Natural killer cell (primary cell): Measurements from ENCODE around the gene NOS1. TPM values are rescaled to one million over a fixed set of nuclear protein-coding genes. Genes with fewer than 3 reads are reported as not detected.

ENCODE experiments used
- ATAC-seq, 3 donors: fragments of 150-1000 bp in 2 of 3; fragments of 200-7000 bp in 1 of 3; cut with Tn5 transposase; 1 replicate in 1 of 3; 2 replicates in 2 of 3; pipeline ENCODE4 v1.10.0; 2021; ENCODE audit warnings: mild to moderate bottlenecking in 2 of 3, moderate library complexity in 2 of 3
- DNase-seq, 2 donors: peaks; one replicate each; pipeline versions ENCODE4 v3.0.0 to v3.0.0-alpha.2; 2013 to 2021; ENCODE audit warnings: mixed read lengths in 1 of 2
- H3K27ac ChIP-seq: one replicate; pipeline ENCODE4 v1.5.1; 2013; ENCODE audit warnings: mild to moderate bottlenecking, low read length
- H3K27me3 ChIP-seq: one replicate; pipeline ENCODE4 v1.6.1; 2013; ENCODE audit warnings: low read length; ENCODE audit not compliant: control insufficient read depth, insufficient read depth
- H3K36me3 ChIP-seq: one replicate; pipeline ENCODE4 v1.6.1; 2013; ENCODE audit warnings: low read length; ENCODE audit not compliant: control insufficient read depth, insufficient read depth
- H3K4me1 ChIP-seq: one replicate; pipeline ENCODE4 v1.6.1; 2013; ENCODE audit warnings: low read length; ENCODE audit not compliant: control insufficient read depth, insufficient read depth
- H3K4me3 ChIP-seq: one replicate; pipeline ENCODE4 v1.5.1; 2013; ENCODE audit warnings: low read length
- H3K9me3 ChIP-seq: one replicate; pipeline ENCODE4 v1.6.1; 2013; ENCODE audit warnings: low read length; ENCODE audit not compliant: control insufficient read depth, insufficient read depth
- H3K27ac Mint-ChIP-seq, 2 donors: one replicate each; pipeline ENCODE4 v1.8.0; 2022; ENCODE audit warnings: mild to moderate bottlenecking in 2 of 2, mixed read lengths in 2 of 2, moderate library complexity in 1 of 2
- H3K27me3 Mint-ChIP-seq, 2 donors: one replicate each; pipeline ENCODE4 v1.8.0; 2022; ENCODE audit warnings: low read depth in 2 of 2, mixed read lengths in 2 of 2
- H3K36me3 Mint-ChIP-seq: one replicate; pipeline ENCODE4 v1.8.0; 2022; ENCODE audit warnings: mixed read lengths
- H3K4me1 Mint-ChIP-seq, 2 donors: one replicate each; pipeline ENCODE4 v1.8.0; 2022; ENCODE audit warnings: mixed read lengths in 2 of 2
- H3K4me3 Mint-ChIP-seq: one replicate; pipeline ENCODE4 v1.8.0; 2022; ENCODE audit warnings: mild to moderate bottlenecking, moderate library complexity, mixed read lengths
- H3K9me3 Mint-ChIP-seq, 2 donors: one replicate each; pipeline ENCODE4 v1.8.0; 2022; ENCODE audit warnings: mixed read lengths in 2 of 2
- WGBS: methylation state at CpG from one replicate; pipeline ENCODE4 v1.1.7; 2013; ENCODE audit warnings: missing lambda C conversion rate; ENCODE audit not compliant: insufficient coverage; 5-methylcytosine and 5-hydroxymethylcytosine counted together
- intact Hi-C: fragments of 100-400 bp; cut with micrococcal nuclease; formaldehyde crosslinking; loops from one replicate; pipeline ENCODE4 v1.14.2; 2022
- total RNA-seq, 4 donors: library from RNA; stranded (reverse); fragments of 120-200 nt in 1 of 4; gene quantifications; one replicate each; pipeline versions ENCODE4 v1.2.3 to v1.2.4, GENCODE V29; 2013 to 2022
- TF ChIP-seq, protein P1 (sequence below): fragments of 200-600 bp; IDR thresholded peaks from one replicate; pipeline ENCODE4 v1.8.0; 2022; ENCODE audit warnings: antibody characterized with exemption

NOS1 gene
- total RNA-seq, 3 donors from 2014 or later (not counting 1 experiment from before 2014, with no cell fraction given), result not detected

DNA sequence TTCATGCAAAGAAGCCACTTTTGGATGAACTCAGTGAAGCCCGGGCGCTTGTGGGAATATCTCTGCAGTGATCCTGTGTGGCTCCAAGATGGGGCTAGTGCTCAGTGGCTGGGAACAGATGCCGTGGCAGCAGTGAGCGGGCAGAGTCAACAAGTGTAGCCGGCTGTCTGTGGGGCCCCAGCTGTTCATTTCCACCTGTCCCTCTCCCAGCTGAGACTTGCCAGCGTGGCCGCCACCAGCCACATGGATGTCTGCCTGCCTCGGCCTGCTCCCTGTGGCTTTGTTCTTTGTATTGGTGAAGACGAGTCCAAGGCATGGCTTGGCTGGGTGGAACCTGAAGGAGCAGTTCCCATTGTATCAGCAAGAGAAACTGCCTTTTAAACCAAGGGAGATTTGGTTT, 77.3 kb downstream of the NOS1 start:
- Mint-ChIP-seq H3K27ac (no peak overlapping the region), H3K9me3 (no peaks in the 10 kb centered on the region), H3K27me3 (peaks cover 0 to 14% of the 10 kb centered on the region in 2 donors), H3K36me3 (no peaks in the 10 kb centered on the region), H3K4me3 (no peak overlapping the region), H3K4me1 (no peaks in the 10 kb centered on the region)
- no peaks in the 10 kb centered on the region for H3K27me3 ChIP-seq
- H3K9me3 ChIP-seq, result no peaks in the 10 kb centered on the region
- H3K4me1 ChIP-seq, result no peaks in the 10 kb centered on the region
- ATAC-seq, result no peak
- H3K36me3 ChIP-seq, result no peaks in the 10 kb centered on the region
- H3K4me3 ChIP-seq, result no peak overlapping the region
- H3K27ac ChIP-seq, result no peak overlapping the region
- 89% methylated on average over 9 of the region's 9 CpGs for WGBS
- no peak for DNase-seq
- intact Hi-C loops, result no loop called here
- TF ChIP-seq, protein P1, sequence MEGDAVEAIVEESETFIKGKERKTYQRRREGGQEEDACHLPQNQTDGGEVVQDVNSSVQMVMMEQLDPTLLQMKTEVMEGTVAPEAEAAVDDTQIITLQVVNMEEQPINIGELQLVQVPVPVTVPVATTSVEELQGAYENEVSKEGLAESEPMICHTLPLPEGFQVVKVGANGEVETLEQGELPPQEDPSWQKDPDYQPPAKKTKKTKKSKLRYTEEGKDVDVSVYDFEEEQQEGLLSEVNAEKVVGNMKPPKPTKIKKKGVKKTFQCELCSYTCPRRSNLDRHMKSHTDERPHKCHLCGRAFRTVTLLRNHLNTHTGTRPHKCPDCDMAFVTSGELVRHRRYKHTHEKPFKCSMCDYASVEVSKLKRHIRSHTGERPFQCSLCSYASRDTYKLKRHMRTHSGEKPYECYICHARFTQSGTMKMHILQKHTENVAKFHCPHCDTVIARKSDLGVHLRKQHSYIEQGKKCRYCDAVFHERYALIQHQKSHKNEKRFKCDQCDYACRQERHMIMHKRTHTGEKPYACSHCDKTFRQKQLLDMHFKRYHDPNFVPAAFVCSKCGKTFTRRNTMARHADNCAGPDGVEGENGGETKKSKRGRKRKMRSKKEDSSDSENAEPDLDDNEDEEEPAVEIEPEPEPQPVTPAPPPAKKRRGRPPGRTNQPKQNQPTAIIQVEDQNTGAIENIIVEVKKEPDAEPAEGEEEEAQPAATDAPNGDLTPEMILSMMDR, result no peak

GRCh38 chr12:117282490-117282889, 78.9 kb downstream of the NOS1 start:
- Mint-ChIP-seq H3K9me3 (no peaks in the 10 kb centered on the region), H3K36me3 (no peaks in the 10 kb centered on the region), H3K27ac (no peak overlapping the region), H3K4me1 (no peaks in the 10 kb centered on the region), H3K4me3 (no peak overlapping the region), H3K27me3 (peaks cover 0 to 15% of the 10 kb centered on the region in 2 donors)
- H3K27me3 ChIP-seq, result no peaks in the 10 kb centered on the region
- intact Hi-C loops, result no loop called here
- no peaks in the 10 kb centered on the region for H3K36me3 ChIP-seq
- 91% methylated on average over 4 of the region's 5 CpGs for WGBS
- no peak overlapping the region for H3K4me3 ChIP-seq
- no peak overlapping the region for H3K27ac ChIP-seq
- TF ChIP-seq, protein P1, result no peak
- H3K4me1 ChIP-seq, result no peaks in the 10 kb centered on the region
- DNase-seq, result no peak
- no peak for ATAC-seq
- H3K9me3 ChIP-seq, result no peaks in the 10 kb centered on the region

DNA sequence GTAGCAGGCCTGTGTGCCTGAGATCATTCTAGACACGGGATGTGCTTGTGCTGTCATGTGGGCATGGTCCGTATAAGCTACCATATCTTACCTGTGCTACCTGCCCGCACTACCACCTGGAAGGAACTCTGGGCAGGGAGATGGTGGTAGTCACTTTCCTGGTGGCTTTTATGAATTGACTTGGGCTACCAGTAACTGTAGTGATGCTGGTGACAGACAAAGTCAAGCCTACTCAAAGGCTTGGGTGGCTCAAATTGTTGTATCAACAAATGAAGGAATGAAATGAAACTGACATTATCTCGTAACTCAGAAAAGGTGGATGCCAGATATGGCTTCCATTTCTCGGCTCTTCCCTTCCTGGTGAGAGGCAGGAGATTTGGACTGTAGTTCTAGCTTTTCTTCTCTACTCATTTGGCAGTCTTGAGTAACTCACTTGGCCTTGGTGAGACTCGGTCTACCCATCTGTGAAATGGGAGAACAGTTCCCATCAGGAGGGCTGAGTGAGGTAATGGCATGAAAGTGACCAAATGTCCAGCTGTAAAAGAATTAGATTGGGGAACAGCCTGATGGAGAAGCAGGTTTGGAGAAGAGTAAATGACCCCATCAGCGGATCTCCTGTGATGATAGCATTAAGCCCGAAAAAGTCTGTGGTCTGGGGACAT, 81.3 kb downstream of the NOS1 start:
- Histone ChIP-seq H3K27me3 (no peaks in the 10 kb centered on the region), H3K4me3 (no peak overlapping the region), H3K27ac (no peak overlapping the region), H3K4me1 (no peaks in the 10 kb centered on the region), H3K36me3 (no peaks in the 10 kb centered on the region), H3K9me3 (no peaks in the 10 kb centered on the region)
- Mint-ChIP-seq H3K27ac (no peak overlapping the region), H3K4me1 (no peaks in the 10 kb centered on the region), H3K27me3 (peaks cover 8 to 19% of the 10 kb centered on the region in 2 donors), H3K9me3 (no peaks in the 10 kb centered on the region), H3K4me3 (no peak overlapping the region), H3K36me3 (no peaks in the 10 kb centered on the region)
- TF ChIP-seq, protein P1, result no peak
- DNase-seq, result no peak
- WGBS, result 90% methylated on average over 8 of the region's 8 CpGs
- ATAC-seq, result no peak
- intact Hi-C loops, result no loop called here

DNA sequence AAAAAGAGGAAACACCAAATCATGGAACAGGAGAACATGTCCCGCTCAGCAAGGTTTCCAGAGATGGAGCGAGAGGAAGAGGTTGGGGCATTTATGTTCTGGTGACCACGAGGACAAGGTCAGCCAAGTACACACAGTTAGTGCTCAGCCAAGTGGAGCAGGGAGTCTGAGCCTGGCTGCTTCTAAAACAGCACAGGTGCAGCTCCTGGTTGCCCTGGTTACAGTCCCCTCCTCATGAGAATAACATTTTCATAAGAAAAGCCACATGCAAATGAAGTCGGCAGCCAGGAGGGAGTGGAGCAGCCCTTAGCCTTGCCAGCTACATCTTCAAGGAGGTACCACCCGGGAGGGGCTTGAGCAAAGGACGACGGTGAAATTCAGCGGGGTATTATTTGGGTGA, 81.8 kb downstream of the NOS1 start:
- H3K27ac ChIP-seq, result no peak overlapping the region
- 35% methylated on average over 8 of the region's 8 CpGs for WGBS
- TF ChIP-seq, protein P1, result no peak
- no peaks in the 10 kb centered on the region for H3K36me3 ChIP-seq
- intact Hi-C loops, result no loop called here
- H3K4me1 Mint-ChIP-seq, result no peaks in the 10 kb centered on the region
- H3K9me3 ChIP-seq, result no peaks in the 10 kb centered on the region
- ATAC-seq (no peak), DNase-seq (no peak)
- no peaks in the 10 kb centered on the region for H3K36me3 Mint-ChIP-seq
- no peaks in the 10 kb centered on the region for H3K9me3 Mint-ChIP-seq
- H3K27me3 ChIP-seq, result no peaks in the 10 kb centered on the region
- peaks cover 9 to 19% of the 10 kb centered on the region in 2 donors for H3K27me3 Mint-ChIP-seq
- no peak overlapping the region for H3K4me3 Mint-ChIP-seq
- no peak overlapping the region for H3K27ac Mint-ChIP-seq
- no peaks in the 10 kb centered on the region for H3K4me1 ChIP-seq
- H3K4me3 ChIP-seq, result no peak overlapping the region
